ENCODE results near the gene C1orf167.

- TF ChIP-seq CTCF (IDR thresholded peaks at IDR 0.05) (no peak), POLR2AphosphoS5 (IDR thresholded peaks at IDR 0.05) (peak; percentile 82 to 99 (median 98)), POLR2A (IDR thresholded peaks at IDR 0.05) (no peak)
Measured at GRCh38 chr1:11790880-11791715, 29.1 kb downstream of the C1orf167 start.

Data from breast epithelium (tissue), 3 donors.